Neural progenitor cell (in vitro differentiated cells): Measurements from ENCODE around the gene SMIM36.

Experiments
- CTCF ChIP-seq: fragments of 200-600 bp; sonication (generic); IDR thresholded peaks from 2 replicates; pipeline ENCODE4 v1.5.1; 2017; ENCODE audit warnings: antibody characterized with exemption, mild to moderate bottlenecking
- EZH2 ChIP-seq: fragments of 200-600 bp; sonication (generic); IDR thresholded peaks from 2 replicates; pipeline ENCODE4 v1.6.1; 2017; ENCODE audit warnings: antibody characterized with exemption, mild to moderate bottlenecking, moderate library complexity

GRCh38 chr17:55424893-55425540, 86.2 kb downstream of the SMIM36 start:
- TF ChIP-seq CTCF (no peak), EZH2 (no peak)
